Motor neuron (in vitro differentiated cells): ENCODE measurements around the gene MOSMO. TPM values are rescaled to one million over a fixed set of nuclear protein-coding genes. Genes with fewer than 3 reads are reported as not detected.

Experiments used
- ATAC-seq, 8 experiments: fragments of 200-7000 bp; cut with Tn5 transposase; replicated peaks in 6 of 8; 2 replicates each; pipeline ENCODE4 v1.8.0; 2021; ENCODE audit warnings: mild to moderate bottlenecking in 8 of 8, moderate library complexity in 8 of 8
- H3K27ac ChIP-seq, 2 donors: fragments of 250-450 bp; sonication (Bioruptor Pico); 2 replicates each; pipeline ENCODE4 v1.9.0; 2021; ENCODE audit warnings: antibody characterized with exemption in 2 of 2, mild to moderate bottlenecking in 2 of 2, moderate library complexity in 1 of 2
- H3K4me1 ChIP-seq, 2 donors: fragments of 250-450 bp; sonication (Bioruptor Pico); replicated peaks in 1 of 2; 2 replicates each; pipeline ENCODE4 v1.6.1; 2021; ENCODE audit warnings: antibody characterized with exemption in 2 of 2, mild to moderate bottlenecking in 2 of 2, moderate library complexity in 1 of 2
- H3K4me3 ChIP-seq, 5 donors: fragments of 250-450 bp; sonication (Bioruptor Pico); 2 replicates each; pipeline ENCODE4 v1.9.0; 2021; ENCODE audit warnings: antibody characterized with exemption in 5 of 5, mild to moderate bottlenecking in 5 of 5, moderate library complexity in 4 of 5
- WGBS, 10 experiments: fragments of 450-650 bp; shearing (Covaris generic); methylation state at CpG; one replicate each; pipeline ENCODE4 v1.0.0; 2022; 5-methylcytosine and 5-hydroxymethylcytosine counted together
- in situ Hi-C, 9 experiments: fragments of 400-800 bp; cut with MboI; loops; one replicate each; pipeline ENCODE4 v1.15.0; 2021; ENCODE audit warnings: low sequenced_read_pairs in 9 of 9, low pct_unique_long_range_greater_than_20kb in 2 of 9; ENCODE audit not compliant: unreplicated experiment in 9 of 9
- total RNA-seq, 8 experiments: library from RNA; unstranded; fragments of 300-600 nt; gene quantifications; 2 replicates each; pipeline versions ENCODE4 v1.2.3 to v1.2.4, GENCODE V29; 2022

MOSMO gene
- total RNA-seq, 8 experiments from 2014 or later, result 13.4 to 25.4 (median 17.2) TPM

- H3K27ac ChIP-seq, result no peak overlapping the region
- in situ Hi-C loops, result loop anchor here in 1 of 9 experiments (25.0 kb wide), 1 partner anchor 468 kb away; the partner anchor contains the start of genes IGSF6 and OTOA
- no peaks in the 10 kb centered on the region for H3K4me1 ChIP-seq
- no peak for ATAC-seq
- no peak overlapping the region for H3K4me3 ChIP-seq
These were observed 122.6 kb downstream of the MOSMO start for GRCh38 chr16:22130528-22130927.

GRCh38 chr16:22132801-22133200 lies 124.9 kb downstream of the MOSMO start:
- ATAC-seq, result no peak
- no peaks in the 10 kb centered on the region for H3K4me1 ChIP-seq
- in situ Hi-C loops, result loop anchor here in 1 of 9 experiments (25.0 kb wide), 1 partner anchor 470 kb away; the partner anchor contains the start of genes IGSF6 and OTOA
- H3K4me3 ChIP-seq, result no peak overlapping the region
- no peak overlapping the region for H3K27ac ChIP-seq
- WGBS, 10 experiments, result 33 to 100% (median 78%) methylated on average over 1 to 8 of the region's 10 CpGs; no CpG with 5 or more reads in 5 of the 10 experiments

Other genes with a start within 250 kb of the MOSMO start
- gene NPIPB4, start 150.4 kb upstream of the MOSMO start, total RNA-seq, result 100 to 1,000 TPM in 1 of 8 experiments, 10 to 100 TPM in 6, 1 to 10 TPM in 1; 8.9 to 131 (median 16.0) TPM
- gene UQCRC2, start 54.8 kb upstream of the MOSMO start, total RNA-seq, result 100 to 1,000 TPM; 193 to 384 (median 275) TPM
- gene PDZD9, start 7.0 kb upstream of the MOSMO start, total RNA-seq, result 1 to 10 TPM in 7 of 8 experiments, under 1 TPM in 1; 0.41 to 3.7 (median 1.5) TPM
- 10 to 100 TPM in 1 of 8 experiments, under 1 TPM in 6, not detected in 1; 0.09 to 18.7 (median 0.62) TPM for gene VWA3A, start 84.4 kb downstream of the MOSMO start, total RNA-seq
- gene SDR42E2, start 154.4 kb downstream of the MOSMO start, total RNA-seq, result under 1 TPM; 0.05 to 0.81 (median 0.17) TPM
- gene EEF2K, start 198.2 kb downstream of the MOSMO start, total RNA-seq, result 10 to 100 TPM in 4 of 8 experiments, 1 to 10 TPM in 4; 4.6 to 22.4 (median 8.9) TPM